MM.1S (cell line): ENCODE results near the gene AUH.

Experiments used
- EZH2 ChIP-seq: fragments of 300-600 bp; sonication (generic); optimal IDR thresholded peaks from 2 replicates; pipeline ENCODE3; 2017; ENCODE audit warnings: low read depth, mild to moderate bottlenecking, antibody characterized with exemption, low read length, mixed read lengths
- EZH2phosphoT487 ChIP-seq: fragments of 300-600 bp; sonication (generic); IDR thresholded peaks from 2 replicates; pipeline ENCODE4 v1.6.1; 2018; ENCODE audit warnings: antibody characterized with exemption, low read length
- TF ChIP-seq, protein P1 (sequence below): fragments of 300-600 bp; sonication (generic); IDR thresholded peaks from 2 replicates; pipeline ENCODE4 v1.5.1; 2016; ENCODE audit warnings: antibody characterized with exemption, low read length, mixed read lengths

DNA sequence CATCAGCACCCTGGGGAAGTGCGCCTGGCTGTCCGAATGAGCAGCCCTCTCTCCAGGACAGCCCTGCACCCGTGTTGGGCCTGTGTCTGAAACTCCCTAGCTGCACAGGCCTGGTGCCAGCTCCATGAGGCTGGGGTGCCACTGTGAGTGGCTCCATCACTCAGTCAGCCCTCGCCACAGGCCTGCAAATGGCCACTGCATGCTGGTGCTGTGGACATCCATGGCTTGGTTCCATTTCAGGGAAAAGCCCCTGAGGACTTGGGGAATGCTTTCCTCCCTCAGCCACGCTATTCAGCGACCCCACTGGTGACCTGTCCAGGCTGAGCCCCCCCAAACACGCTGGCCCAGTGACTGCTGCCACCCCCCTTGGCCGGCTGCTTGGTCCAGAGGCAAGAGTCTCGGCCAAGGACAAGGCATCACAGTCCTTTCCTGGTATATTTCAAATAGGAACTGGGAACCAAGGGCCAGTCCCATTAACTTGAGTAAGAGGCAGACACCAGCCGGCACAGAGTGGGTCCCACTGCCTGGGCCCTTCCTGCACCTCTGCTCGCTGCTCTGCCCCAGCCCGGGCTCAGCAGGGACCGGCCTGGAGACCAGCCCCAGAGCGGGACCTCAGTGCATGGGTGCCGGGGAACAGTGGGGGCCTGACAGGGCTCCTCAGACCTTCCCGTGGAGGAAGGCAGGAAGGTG, 181.3 kb downstream of the AUH start:
- TF ChIP-seq, protein P1, sequence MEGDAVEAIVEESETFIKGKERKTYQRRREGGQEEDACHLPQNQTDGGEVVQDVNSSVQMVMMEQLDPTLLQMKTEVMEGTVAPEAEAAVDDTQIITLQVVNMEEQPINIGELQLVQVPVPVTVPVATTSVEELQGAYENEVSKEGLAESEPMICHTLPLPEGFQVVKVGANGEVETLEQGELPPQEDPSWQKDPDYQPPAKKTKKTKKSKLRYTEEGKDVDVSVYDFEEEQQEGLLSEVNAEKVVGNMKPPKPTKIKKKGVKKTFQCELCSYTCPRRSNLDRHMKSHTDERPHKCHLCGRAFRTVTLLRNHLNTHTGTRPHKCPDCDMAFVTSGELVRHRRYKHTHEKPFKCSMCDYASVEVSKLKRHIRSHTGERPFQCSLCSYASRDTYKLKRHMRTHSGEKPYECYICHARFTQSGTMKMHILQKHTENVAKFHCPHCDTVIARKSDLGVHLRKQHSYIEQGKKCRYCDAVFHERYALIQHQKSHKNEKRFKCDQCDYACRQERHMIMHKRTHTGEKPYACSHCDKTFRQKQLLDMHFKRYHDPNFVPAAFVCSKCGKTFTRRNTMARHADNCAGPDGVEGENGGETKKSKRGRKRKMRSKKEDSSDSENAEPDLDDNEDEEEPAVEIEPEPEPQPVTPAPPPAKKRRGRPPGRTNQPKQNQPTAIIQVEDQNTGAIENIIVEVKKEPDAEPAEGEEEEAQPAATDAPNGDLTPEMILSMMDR, result no peak
- TF ChIP-seq EZH2 (no peak), EZH2phosphoT487 (no peak)
